ENCODE results near the gene OTOGL. TPM values are rescaled to one million over a fixed set of nuclear protein-coding genes. Genes with fewer than 3 reads are reported as not detected.
A peak's percentile ranks its signal among the peaks of the same experiment; 100 is the strongest.
"Not testable (repeated sequence)": the region's sequence is repeated elsewhere in the genome, so short reads cannot be mapped to it uniquely, and the experiment has no call there.

Gene OTOGL
- total RNA-seq, 1 donor = under 0.01 TPM

GRCh38 chr12:80184926-80185325 lies 85.6 kb downstream of the OTOGL start:
- no peak for DNase-seq (ENCODE audit: low read depth in 2 of 3, low spot score in 2 of 3)

GRCh38 chr12:80186727-80187217 lies 87.4 kb downstream of the OTOGL start:
- peak in 2 of 3 donors; percentile 79 to 87 for DNase-seq (ENCODE audit: low read depth in 2 of 3, low spot score in 2 of 3)

DNA sequence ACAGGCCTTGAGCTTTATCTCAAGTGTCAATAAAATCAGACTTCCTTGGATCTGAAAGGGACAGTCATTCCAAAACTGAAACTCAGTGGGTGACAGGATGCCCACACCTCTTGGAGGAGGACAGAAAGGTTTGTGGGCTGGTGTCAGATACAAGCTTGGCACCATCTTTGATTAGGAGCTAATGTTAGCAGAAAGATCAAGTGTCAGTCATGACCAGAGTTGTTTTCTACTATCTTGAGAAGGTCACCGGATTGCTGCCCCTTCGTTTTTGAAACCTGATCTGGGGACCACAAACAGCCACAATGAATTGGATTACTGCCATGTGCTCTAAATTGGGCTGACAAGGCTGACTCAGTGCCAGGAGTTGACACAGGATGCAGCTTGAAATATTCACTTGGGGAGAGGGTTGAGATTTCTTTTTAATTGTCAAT lies 88.3 kb downstream of the OTOGL start:
- peak in 2 of 3 donors; percentile 58 to 84 for DNase-seq (ENCODE audit: low read depth in 2 of 3, low spot score in 2 of 3)

- DNase-seq (ENCODE audit: low read depth in 2 of 3, low spot score in 2 of 3) = no peak
These were observed 89.2 kb downstream of the OTOGL start for GRCh38 chr12:80188576-80188975.

DNA sequence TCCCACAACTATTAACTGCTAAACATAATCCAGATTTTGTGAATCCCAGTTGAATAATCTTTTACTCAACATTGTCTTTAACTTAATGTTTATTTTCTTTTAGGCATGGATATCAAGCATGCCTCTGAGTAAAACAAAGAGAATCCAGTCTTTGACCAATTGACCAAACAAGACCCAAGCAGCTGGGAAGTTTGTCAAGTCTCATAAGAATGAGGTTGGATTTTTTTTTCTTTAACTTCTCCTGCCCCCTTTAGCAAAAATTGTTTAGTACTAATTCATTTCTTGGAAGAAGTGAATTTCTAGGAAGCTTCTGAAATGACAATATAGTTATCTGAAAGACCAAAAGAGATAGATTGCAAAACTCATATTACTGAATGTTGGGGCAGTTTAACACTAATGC lies 89.9 kb downstream of the OTOGL start:
- no peak for DNase-seq (ENCODE audit: low read depth in 2 of 3, low spot score in 2 of 3)

DNA sequence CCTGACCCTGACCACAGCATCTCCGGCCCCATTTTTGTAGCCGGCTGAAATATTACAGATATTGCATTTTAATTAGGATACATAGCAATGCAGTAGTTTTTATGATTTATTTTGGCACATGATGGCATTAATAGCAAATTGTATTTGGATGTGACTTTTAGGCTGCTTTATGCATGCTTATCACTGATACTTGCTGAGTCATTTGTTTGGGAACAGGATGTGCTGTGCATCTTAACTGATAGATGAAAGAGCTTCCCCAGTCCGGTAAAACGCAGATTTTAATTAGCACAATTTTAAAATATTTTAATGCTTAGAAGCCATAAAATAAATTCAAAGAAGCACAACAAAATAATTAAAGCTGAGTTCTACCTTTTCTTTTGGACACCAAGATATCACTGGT lies 90.7 kb downstream of the OTOGL start:
- DNase-seq (ENCODE audit: low read depth in 2 of 3, low spot score in 2 of 3) = no peak

DNA sequence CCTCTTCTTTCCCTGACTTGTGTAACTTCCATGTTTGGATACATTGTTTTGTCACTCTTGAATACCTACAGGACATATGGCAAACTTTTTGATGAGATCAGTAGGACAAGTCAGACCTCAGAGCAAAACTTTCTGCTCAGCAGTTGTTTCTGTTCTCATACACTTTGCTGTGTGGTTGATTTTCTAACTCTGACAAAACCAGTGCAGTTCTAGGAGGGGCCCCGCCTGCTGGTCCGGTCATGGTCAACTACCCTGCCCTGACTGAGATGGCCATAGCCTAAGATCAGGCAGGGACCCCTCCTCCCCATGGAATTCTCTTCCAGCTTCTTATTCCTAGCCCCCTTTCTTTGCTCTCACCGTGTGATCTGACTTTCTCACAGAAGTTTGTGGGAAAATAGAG lies 92.8 kb downstream of the OTOGL start:
- no peak for DNase-seq (ENCODE audit: low read depth in 2 of 3, low spot score in 2 of 3)

- DNase-seq (ENCODE audit: low read depth in 2 of 3, low spot score in 2 of 3) = no peak
These were observed 94.5 kb downstream of the OTOGL start for GRCh38 chr12:80193865-80194264.

DNA sequence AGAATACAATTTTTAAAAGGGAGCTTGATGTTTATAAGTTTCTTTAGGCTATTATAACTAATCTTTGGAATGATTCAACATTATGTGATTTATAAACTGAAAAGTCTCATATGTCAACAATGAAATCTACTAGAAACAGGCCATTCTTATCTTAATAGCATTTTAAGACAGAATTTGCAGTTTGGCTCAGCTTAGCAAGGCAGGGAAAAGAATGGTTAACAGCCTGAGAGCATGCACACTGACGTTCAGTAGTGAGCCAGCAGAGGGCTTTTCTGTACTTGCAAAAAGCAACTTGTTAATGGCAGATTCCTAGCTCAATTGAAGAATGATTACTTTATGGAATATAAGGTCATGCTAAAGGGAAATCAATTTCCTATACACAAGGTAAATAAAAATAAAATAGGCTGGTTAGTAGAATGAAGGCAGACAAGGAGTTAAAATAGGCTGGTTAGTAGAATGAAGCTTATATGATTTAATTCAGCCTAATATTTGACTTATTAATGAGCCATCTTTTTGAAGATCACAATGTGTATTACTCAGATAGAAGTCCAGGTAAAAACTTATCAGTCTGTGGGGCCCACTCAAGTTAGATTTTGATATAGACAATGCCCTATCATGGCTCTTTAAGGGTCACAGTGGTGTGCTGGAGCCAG lies 95.9 kb downstream of the OTOGL start:
- DNase-seq (ENCODE audit: low read depth in 2 of 3, low spot score in 2 of 3) = peak in 2 of 3 donors; percentile 35 to 65

GRCh38 chr12:80195737-80196136 lies 96.4 kb downstream of the OTOGL start:
- no peak for DNase-seq (ENCODE audit: low read depth in 2 of 3, low spot score in 2 of 3)

GRCh38 chr12:80196419-80196818 lies 97.1 kb downstream of the OTOGL start:
- no peak for DNase-seq (ENCODE audit: low read depth in 2 of 3, low spot score in 2 of 3)

GRCh38 chr12:80198782-80199337 lies 99.5 kb downstream of the OTOGL start:
- DNase-seq (ENCODE audit: low read depth in 2 of 3, low spot score in 2 of 3) = no peak

GRCh38 chr12:80199931-80200330 lies 100.6 kb downstream of the OTOGL start:
- no peak for DNase-seq (ENCODE audit: low read depth in 2 of 3, low spot score in 2 of 3)

DNA sequence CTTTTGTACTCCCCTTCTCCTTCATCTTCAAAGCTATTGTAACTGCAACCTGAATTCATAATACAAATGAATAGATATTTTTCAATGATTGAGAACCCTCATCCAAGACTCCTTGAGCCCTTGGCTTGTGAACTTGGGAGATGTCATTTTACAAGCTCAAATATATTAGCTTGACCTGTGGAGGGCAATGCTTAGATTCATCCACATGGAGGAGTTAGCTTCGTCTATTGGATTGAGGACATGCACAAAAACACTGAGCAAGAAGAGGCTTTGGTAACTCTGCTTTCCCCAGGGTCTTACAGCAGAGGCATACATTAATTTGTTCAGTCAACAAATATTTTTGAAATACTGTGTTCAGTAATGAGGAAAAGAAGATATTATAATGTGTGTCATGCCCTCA lies 101.1 kb downstream of the OTOGL start:
- DNase-seq (ENCODE audit: low read depth in 2 of 3, low spot score in 2 of 3) = no peak

DNA sequence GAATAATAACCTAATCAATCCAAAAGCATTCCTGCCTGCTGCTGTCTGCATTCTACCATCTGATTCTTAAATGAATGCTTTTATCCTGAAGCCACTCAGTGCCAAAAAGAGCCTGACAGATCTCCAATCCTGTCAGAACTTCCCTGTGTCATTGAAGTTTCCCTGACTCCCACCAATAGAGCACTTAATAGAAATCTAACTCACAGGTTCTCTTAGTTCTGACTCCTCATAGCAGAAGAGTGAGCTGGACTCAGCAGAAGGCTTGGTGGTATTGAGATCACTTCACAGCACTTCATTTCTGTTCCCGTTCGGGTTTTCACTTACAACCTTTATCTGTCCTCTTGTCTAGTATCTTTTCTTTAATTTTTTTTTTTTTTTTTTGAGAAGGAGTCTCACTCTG lies 102.6 kb downstream of the OTOGL start:
- no peak for DNase-seq (ENCODE audit: low read depth in 2 of 3, low spot score in 2 of 3)

DNA sequence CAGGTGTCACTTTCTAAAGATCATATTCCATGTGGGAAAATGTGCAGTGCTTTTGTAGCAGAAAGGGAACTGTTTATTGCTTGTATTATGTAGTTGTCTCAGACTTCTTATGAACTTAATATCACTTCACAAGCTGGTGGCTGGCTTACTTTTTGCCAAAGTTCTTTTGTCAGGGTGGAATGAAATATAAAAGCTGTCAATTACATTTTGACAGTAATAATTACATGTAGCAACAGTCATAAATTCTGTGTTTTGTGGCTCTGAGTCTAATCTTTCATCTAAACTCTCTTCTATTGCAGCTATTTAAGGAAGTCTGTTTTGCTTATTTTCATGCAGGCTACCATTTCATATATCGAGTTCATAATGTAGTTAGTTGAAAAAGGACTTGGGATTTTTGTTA lies 106.6 kb downstream of the OTOGL start:
- peak in 1 of 3 donors; percentile 21 for DNase-seq (ENCODE audit: low read depth in 2 of 3, low spot score in 2 of 3)

GRCh38 chr12:80208071-80208470 lies 108.7 kb downstream of the OTOGL start:
- DNase-seq (ENCODE audit: low read depth in 2 of 3, low spot score in 2 of 3) = no peak

DNA sequence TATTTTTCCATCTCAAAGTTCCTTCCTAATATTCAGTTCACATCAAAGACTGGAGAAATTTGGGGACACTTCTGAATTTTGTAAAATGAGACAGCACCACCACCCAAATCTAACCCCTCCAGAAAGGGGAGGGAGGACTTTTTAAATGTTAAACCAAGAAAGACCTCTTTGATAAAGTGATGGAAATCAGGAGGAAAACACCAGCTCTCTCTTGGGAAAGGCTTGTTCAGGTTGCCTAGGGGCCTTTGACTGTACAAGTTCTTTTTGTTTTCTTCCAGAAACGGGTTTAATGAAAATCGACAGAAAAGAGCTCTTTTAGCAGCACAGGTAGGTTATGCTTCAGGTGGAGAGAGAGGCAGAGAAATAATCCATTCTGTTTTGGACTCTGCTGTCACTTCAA lies 112.3 kb downstream of the OTOGL start:
- no peak for DNase-seq (ENCODE audit: low read depth in 2 of 3, low spot score in 2 of 3)

DNA sequence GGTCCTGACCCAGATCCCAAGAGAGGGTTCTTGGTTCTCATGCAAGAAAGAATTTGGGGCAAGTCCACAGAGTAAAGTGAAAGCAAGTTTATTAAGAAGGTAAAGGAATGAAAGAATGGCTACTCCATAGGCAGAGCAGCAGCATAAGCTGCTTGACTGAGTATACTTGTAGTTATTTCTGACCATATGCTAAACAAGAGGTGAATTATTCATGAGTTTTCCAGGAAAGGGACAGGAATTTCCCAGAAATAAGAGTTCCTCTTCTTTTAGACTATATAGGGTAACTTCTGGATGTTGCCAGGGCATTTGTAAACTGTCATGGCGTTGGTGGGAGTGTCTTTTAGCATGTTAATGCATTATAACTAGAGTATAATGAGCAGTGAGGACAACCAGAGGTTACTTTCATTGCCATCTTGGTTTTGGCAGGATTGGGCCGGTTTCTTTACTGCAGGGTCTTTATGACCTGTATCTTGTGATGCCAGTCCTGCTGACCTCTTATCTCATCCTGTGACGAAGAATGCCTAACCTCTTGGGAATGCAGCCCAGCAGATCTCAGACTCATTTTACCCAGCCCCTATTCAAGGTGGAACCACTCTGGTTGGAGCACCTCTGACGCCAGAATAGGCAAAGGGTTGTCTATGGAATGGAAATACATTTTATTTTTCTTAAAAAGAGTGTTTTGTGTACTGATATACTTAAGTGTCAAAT lies 113.8 kb downstream of the OTOGL start:
- no peak for DNase-seq (ENCODE audit: low read depth in 2 of 3, low spot score in 2 of 3)

DNA sequence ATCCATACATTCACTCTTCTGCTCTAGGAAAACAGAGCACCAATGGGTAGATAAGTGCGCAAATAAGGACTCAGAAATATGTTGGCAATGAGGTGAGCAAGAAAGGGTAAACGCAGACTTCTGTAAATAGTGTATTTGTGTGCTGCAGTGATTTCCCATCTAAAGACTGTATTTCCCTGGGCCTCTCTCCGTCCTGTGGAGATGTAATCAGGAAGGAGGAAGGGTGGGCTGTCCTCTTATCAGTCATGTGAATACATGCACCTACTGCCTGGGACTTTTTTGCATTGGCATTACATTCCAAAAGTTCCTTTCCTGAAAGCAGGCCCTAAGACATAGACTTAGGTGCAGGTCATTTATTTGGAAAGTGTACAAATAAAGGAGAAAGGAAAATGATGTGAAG lies 114.5 kb downstream of the OTOGL start:
- no peak for DNase-seq (ENCODE audit: low read depth in 2 of 3, low spot score in 2 of 3)

DNA sequence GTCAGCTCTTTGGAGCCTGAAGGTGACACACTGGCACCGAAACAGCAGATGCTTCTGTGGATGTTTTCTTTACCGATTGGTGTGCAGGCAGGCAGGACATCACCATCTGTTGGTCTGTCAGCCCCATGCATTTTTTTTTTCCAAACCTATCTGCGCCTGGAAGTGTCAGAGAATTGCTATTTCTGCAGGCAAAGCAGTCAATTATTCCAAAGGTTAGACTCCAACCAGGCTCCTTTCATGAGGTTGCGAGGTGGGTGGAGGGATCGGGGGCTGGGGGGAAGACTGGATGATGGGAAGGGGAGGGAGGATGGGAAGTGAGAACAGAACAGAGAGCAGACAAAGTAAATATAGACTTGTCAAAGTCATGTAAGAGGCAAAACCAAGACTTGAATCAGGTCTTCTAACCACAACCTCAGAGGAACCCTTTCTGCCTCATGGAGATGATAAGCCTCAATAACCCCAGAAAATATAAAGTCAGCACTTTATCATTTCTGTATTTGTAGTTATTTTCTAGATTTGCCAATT lies 117.7 kb downstream of the OTOGL start:
- peak in 1 of 3 donors; percentile 43 for DNase-seq (ENCODE audit: low read depth in 2 of 3, low spot score in 2 of 3)

- DNase-seq (ENCODE audit: low read depth in 2 of 3, low spot score in 2 of 3) = not testable (repeated sequence)
These were observed 119.6 kb downstream of the OTOGL start for GRCh38 chr12:80218925-80219324.
